HepG2 (cell line): Measurements from ENCODE around the gene TXNDC9. TPM values are rescaled to one million over a fixed set of nuclear protein-coding genes. Genes with fewer than 3 reads are reported as not detected.
A peak's percentile ranks its signal among the peaks of the same experiment; 100 is the strongest.

ENCODE experiments used
- BCL6 ChIP-seq: IDR thresholded peaks from 2 replicates; pipeline ENCODE4 v1.6.1; 2016; ENCODE audit warnings: missing genetic modification reagents, missing compliant biosample characterization
- CBFB ChIP-seq: sonication (generic); formaldehyde crosslinking; IDR thresholded peaks from 2 replicates; pipeline ENCODE4 v1.4.0; 2020; ENCODE audit warnings: missing genetic modification reagents
- DNMT3B ChIP-seq: conservative IDR thresholded peaks from 2 replicates; pipeline ENCODE4 v1.6.1; 2016; ENCODE audit warnings: missing biosample characterization, control low read depth
- FOXM1 ChIP-seq: sonication (generic); formaldehyde crosslinking; IDR thresholded peaks from 2 replicates; pipeline ENCODE4 v1.5.0; 2020; ENCODE audit warnings: missing genetic modification reagents
- HHEX ChIP-seq: IDR thresholded peaks from 2 replicates; pipeline ENCODE4 v1.6.1; 2016; ENCODE audit warnings: control low read depth
- MYC ChIP-seq: sonication (generic); formaldehyde crosslinking; IDR thresholded peaks from 2 replicates; pipeline ENCODE4 v1.9.0; 2021; ENCODE audit warnings: missing genetic modification reagents, borderline replicate concordance
- NBN ChIP-seq: fragments of 450-650 bp; conservative IDR thresholded peaks from 2 replicates; pipeline ENCODE4 v1.6.1; 2017
- NFE2L1 ChIP-seq: sonication (generic); formaldehyde crosslinking; IDR thresholded peaks from 2 replicates; pipeline ENCODE4 v1.4.0; 2020; ENCODE audit warnings: missing genetic modification reagents, mild to moderate bottlenecking, borderline replicate concordance
- PCBP2 ChIP-seq: fragments of 200-400 bp; formaldehyde crosslinking; optimal IDR thresholded peaks from 2 replicates; pipeline ENCODE3; 2018; ENCODE audit warnings: low read length, low read depth; ENCODE audit not compliant: poor library complexity, severe bottlenecking
- PHF5A ChIP-seq: IDR thresholded peaks from one replicate; pipeline ENCODE4 v1.6.1; 2018; ENCODE audit warnings: low read depth, missing genetic modification reagents; ENCODE audit not compliant: unreplicated experiment
- POLR2AphosphoS5 ChIP-seq: IDR thresholded peaks from 2 replicates; pipeline ENCODE4 v1.6.1; 2012; ENCODE audit warnings: low read depth, low read length
- REL ChIP-seq: sonication (generic); formaldehyde crosslinking; conservative IDR thresholded peaks from 2 replicates; pipeline ENCODE4 v1.8.0; 2022; ENCODE audit warnings: mild to moderate bottlenecking, missing genetic modification reagents, moderate library complexity
- RFXAP ChIP-seq: sonication (generic); formaldehyde crosslinking; IDR thresholded peaks from 2 replicates; pipeline ENCODE4 v1.4.0; 2020; ENCODE audit warnings: missing genetic modification reagents, borderline replicate concordance
- TMF1 ChIP-seq: sonication (generic); formaldehyde crosslinking; IDR thresholded peaks from 2 replicates; pipeline ENCODE4 v1.8.1; 2022; ENCODE audit warnings: low read depth, missing genetic modification reagents
- TSC22D2 ChIP-seq: sonication (generic); formaldehyde crosslinking; IDR thresholded peaks from 2 replicates; pipeline ENCODE4 v1.5.1; 2020; ENCODE audit warnings: missing genetic modification reagents, mild to moderate bottlenecking, borderline replicate concordance
- ZBTB49 ChIP-seq: sonication (generic); formaldehyde crosslinking; IDR thresholded peaks from 2 replicates; pipeline ENCODE4 v1.4.0; 2020; ENCODE audit warnings: missing genetic modification reagents, borderline replicate concordance
- ZFP37 ChIP-seq: sonication (generic); formaldehyde crosslinking; IDR thresholded peaks from 2 replicates; pipeline ENCODE4 v1.4.0; 2020; ENCODE audit warnings: missing genetic modification reagents, borderline replicate concordance
- ZNF432 ChIP-seq: sonication (generic); formaldehyde crosslinking; IDR thresholded peaks from 2 replicates; pipeline ENCODE4 v1.5.0; 2020; ENCODE audit warnings: missing genetic modification reagents, mild to moderate bottlenecking, borderline replicate concordance
- ZNF652 ChIP-seq: IDR thresholded peaks from 2 replicates; pipeline ENCODE4 v1.6.1; 2016; ENCODE audit warnings: low read depth, borderline replicate concordance
- polyA plus RNA-seq, 8 experiments: library from polyadenylated mRNA; depleted of rRNA in 3 of 8; stranded (reverse) in 7 of 8; unstranded in 1 of 8; fragments of >200 nt; fragmentation: Illumina TruSeq in 4 of 8; extraction: Trizol in 4 of 8; gene quantifications; 2 replicates each; pipeline versions ENCODE4 v1.2.1 to v1.2.3, GENCODE V29; 2011 to 2016; ENCODE audit warnings: low read depth in 4 of 8, missing spikeins in 1 of 8, mixed read lengths in 1 of 8; ENCODE audit not compliant: insufficient read depth in 1 of 8
- total RNA-seq, 5 experiments: library from RNA; depleted of rRNA; stranded (reverse); fragments of >200 nt; fragmentation: Illumina TruSeq; extraction: Trizol; gene quantifications; 2 replicates each; pipeline ENCODE4 v1.2.3, GENCODE V29; 2016; ENCODE audit warnings: low read depth in 1 of 5
- TF ChIP-seq, protein P1 (sequence below): sonication (generic); formaldehyde crosslinking; conservative IDR thresholded peaks from 2 replicates; pipeline ENCODE4 v1.8.0; 2022; ENCODE audit warnings: mild to moderate bottlenecking, moderate library complexity, missing genetic modification reagents
- TF ChIP-seq, protein P2 (sequence below): fragments of 450-650 bp; IDR thresholded peaks from 2 replicates; pipeline ENCODE4 v1.6.1; 2017; ENCODE audit warnings: mild to moderate bottlenecking
- TF ChIP-seq, protein P3 (sequence below): sonication (generic); formaldehyde crosslinking; IDR thresholded peaks from 2 replicates; pipeline ENCODE4 v1.4.0; 2020; ENCODE audit warnings: mild to moderate bottlenecking, missing genetic modification reagents

Gene TXNDC9
- total and polyA plus RNA-seq, 2 of the 13 experiments (the other 11 are each of a cell fraction or from before 2014, with no cell fraction given), result 35.2 to 94.6 TPM

- TF ChIP-seq ZBTB49 (CRISPR knock-in tag) (0 out of 2 replicates have a peak, but pooled peaks have one; percentile 22), HHEX (CRISPR knock-in tag) (no peak; the same call in 1 of the 2 replicates), NFE2L1 (CRISPR knock-in tag) (0 out of 2 replicates have a peak, but pooled peaks have one; percentile 80), PCBP2 (no peak), MYC (peak; percentile 98), POLR2AphosphoS5 (peak; percentile 99), NBN (no peak), RFXAP (peak; percentile 85), TSC22D2 (CRISPR knock-in tag) (peak; percentile 91), FOXM1 (CRISPR knock-in tag) (peak; percentile 18), DNMT3B (no peak), PHF5A (CRISPR knock-in tag) (no peak), CBFB (CRISPR knock-in tag) (peak; percentile 78; the same call in 1 of the 2 replicates), ZNF652 (CRISPR knock-in tag) (no peak; the same call in 1 of the 2 replicates), REL (CRISPR knock-in tag) (peak; percentile 95), TMF1 (CRISPR knock-in tag) (peak; percentile 68; the same call in 1 of the 2 replicates), ZNF432 (CRISPR knock-in tag) (0 out of 2 replicates have a peak, but pooled peaks have one; percentile 38), ZFP37 (CRISPR knock-in tag) (no peak), BCL6 (CRISPR knock-in tag) (peak; percentile 71)
- TF ChIP-seq, protein P1, sequence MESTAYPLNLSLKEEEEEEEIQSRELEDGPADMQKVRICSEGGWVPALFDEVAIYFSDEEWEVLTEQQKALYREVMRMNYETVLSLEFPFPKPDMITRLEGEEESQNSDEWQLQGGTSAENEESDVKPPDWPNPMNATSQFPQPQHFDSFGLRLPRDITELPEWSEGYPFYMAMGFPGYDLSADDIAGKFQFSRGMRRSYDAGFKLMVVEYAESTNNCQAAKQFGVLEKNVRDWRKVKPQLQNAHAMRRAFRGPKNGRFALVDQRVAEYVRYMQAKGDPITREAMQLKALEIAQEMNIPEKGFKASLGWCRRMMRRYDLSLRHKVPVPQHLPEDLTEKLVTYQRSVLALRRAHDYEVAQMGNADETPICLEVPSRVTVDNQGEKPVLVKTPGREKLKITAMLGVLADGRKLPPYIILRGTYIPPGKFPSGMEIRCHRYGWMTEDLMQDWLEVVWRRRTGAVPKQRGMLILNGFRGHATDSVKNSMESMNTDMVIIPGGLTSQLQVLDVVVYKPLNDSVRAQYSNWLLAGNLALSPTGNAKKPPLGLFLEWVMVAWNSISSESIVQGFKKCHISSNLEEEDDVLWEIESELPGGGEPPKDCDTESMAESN (CRISPR knock-in tag), result peak; percentile 87; the same call in 1 of the 2 replicates
- TF ChIP-seq, protein P2, sequence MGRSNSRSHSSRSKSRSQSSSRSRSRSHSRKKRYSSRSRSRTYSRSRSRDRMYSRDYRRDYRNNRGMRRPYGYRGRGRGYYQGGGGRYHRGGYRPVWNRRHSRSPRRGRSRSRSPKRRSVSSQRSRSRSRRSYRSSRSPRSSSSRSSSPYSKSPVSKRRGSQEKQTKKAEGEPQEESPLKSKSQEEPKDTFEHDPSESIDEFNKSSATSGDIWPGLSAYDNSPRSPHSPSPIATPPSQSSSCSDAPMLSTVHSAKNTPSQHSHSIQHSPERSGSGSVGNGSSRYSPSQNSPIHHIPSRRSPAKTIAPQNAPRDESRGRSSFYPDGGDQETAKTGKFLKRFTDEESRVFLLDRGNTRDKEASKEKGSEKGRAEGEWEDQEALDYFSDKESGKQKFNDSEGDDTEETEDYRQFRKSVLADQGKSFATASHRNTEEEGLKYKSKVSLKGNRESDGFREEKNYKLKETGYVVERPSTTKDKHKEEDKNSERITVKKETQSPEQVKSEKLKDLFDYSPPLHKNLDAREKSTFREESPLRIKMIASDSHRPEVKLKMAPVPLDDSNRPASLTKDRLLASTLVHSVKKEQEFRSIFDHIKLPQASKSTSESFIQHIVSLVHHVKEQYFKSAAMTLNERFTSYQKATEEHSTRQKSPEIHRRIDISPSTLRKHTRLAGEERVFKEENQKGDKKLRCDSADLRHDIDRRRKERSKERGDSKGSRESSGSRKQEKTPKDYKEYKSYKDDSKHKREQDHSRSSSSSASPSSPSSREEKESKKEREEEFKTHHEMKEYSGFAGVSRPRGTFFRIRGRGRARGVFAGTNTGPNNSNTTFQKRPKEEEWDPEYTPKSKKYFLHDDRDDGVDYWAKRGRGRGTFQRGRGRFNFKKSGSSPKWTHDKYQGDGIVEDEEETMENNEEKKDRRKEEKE, result no peak
- TF ChIP-seq, protein P3, sequence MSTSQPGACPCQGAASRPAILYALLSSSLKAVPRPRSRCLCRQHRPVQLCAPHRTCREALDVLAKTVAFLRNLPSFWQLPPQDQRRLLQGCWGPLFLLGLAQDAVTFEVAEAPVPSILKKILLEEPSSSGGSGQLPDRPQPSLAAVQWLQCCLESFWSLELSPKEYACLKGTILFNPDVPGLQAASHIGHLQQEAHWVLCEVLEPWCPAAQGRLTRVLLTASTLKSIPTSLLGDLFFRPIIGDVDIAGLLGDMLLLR, result peak; percentile 90
Measured at GRCh38 chr2:99337113-99338028, 1.2 kb upstream of the TXNDC9 start, which contains the start of gene EIF5B (continued).
